ENCODE results near the gene OR52L1.

Gene OR52L1

DNA sequence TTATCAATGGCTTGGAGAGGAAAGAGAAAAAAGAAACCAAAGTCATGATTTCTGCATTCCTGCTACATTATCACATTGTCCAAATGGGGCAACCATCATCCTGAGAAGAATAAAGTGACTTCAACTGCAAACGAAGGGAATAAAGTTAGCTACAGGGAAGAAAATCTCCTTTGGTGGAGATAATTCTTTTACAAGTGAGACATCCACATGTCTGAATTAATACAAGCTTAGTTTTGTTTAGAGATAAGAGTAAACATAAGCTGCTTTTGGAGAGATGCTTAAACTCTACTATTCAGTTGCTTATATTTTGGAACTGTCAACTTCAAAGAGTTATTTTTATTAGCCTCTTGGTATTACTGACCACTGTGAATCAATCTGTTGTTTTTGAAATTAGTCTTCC, at the start of gene OR52L1:
Gene OR52L1, minus strand, starts transcription at position 101 of the 400 bp plus-strand sequence. Its CDS starts 55 bp downstream, at position 46.
- TF ChIP-seq, protein P1, sequence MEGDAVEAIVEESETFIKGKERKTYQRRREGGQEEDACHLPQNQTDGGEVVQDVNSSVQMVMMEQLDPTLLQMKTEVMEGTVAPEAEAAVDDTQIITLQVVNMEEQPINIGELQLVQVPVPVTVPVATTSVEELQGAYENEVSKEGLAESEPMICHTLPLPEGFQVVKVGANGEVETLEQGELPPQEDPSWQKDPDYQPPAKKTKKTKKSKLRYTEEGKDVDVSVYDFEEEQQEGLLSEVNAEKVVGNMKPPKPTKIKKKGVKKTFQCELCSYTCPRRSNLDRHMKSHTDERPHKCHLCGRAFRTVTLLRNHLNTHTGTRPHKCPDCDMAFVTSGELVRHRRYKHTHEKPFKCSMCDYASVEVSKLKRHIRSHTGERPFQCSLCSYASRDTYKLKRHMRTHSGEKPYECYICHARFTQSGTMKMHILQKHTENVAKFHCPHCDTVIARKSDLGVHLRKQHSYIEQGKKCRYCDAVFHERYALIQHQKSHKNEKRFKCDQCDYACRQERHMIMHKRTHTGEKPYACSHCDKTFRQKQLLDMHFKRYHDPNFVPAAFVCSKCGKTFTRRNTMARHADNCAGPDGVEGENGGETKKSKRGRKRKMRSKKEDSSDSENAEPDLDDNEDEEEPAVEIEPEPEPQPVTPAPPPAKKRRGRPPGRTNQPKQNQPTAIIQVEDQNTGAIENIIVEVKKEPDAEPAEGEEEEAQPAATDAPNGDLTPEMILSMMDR (IDR thresholded peaks at IDR 0.05; ENCODE audit: low read depth, low read length): no peak
- no peak within 1 kb of the TSS for H3K4me3 ChIP-seq (replicated peaks in 1 of 2; ENCODE audit: low read depth in 2 of 2, low read length in 2 of 2)
- DNase-seq (ENCODE audit: low read depth in 2 of 2): no peak

DNA sequence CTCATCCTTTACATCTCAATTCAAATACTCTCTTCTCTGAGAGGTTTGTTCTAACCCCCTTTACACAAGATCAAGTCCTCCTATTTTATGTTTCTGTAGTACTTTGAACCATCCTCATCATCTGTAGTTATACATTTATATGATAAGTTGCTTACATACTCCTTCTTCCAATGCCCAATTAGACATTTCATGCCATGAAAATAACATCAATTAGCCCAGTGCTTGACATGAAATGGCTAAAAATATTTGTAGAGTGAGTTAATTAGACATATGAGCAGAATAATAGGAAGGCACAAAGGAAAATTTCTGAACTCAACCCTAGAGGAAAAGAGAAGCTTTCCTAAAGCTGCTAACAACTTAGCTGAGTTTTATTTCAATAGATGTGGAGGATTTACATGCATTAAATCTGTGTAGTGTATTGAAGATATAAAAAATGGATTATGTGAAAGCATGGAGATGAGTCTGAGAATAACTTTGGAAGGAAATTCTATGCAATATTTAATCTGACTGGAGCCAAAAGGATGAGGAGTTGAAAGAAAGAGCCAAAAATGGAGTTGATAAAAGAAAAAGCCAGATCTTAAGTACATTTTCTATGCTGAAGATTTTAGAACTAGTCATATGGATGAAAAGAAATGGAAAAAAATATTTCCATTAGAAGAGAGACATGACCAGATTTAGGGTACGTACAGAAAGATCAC, 44.1 kb upstream of the OR52L1 start, which contains the start of gene OR56A1:
Gene OR56A1, minus strand, starts transcription at position 51 of the 698 bp plus-strand sequence. CDS start 3,066 bp downstream, outside the sequence.
- no peak for DNase-seq (ENCODE audit: low read depth in 2 of 2)
- TF ChIP-seq, protein P1 (IDR thresholded peaks at IDR 0.05; ENCODE audit: low read depth, low read length): no peak
- H3K4me3 ChIP-seq (replicated peaks in 1 of 2; ENCODE audit: low read depth in 2 of 2, low read length in 2 of 2): no peak within 1 kb of the TSS

DNA sequence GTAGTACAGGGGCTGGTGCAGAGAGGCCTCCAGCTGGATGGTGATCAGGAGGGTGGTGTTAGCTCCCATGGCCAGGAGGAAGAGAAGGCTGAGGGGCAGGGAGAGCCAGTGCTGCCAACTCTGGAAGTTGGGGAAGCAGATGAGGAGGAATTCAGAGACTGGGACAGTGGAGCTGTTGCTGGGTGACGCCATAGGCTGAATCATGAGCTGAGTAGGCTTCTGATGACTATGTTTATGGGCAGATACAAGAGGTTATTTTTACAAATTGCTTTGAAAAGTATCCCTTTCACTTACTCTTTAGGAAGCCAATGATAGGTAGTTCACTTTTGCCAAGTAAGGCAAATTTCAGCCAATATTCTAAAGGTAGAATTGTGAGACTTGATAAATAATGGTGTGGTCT, 40.7 kb upstream of the OR52L1 start:
- peak in 1 of 2 donors; percentile 1 for DNase-seq (ENCODE audit: low read depth in 2 of 2)
- TF ChIP-seq, protein P1 (IDR thresholded peaks at IDR 0.05; ENCODE audit: low read depth, low read length): no peak
- H3K4me3 ChIP-seq (replicated peaks in 1 of 2; ENCODE audit: low read depth in 2 of 2, low read length in 2 of 2): no peak overlapping the region

DNA sequence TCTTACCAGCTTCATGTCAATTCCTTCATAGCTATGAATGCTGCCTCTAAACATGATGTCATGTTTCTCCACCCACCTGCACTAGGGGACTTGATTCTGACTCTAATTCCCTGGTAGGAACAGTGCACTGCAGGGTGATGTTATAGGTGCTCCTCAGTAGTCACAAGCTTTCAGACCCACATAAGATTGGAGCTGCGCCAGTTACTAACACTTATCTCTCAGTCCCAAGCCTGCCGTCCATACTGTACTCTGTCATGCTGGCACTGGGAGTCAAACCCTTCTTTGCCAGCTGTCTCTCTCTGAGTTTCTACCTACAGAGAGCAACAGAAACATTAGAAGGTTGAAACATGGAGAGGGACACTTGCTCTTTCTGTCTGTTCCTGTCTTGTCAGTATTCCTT, 38.3 kb upstream of the OR52L1 start:
- no peak overlapping the region for H3K4me3 ChIP-seq (replicated peaks in 1 of 2; ENCODE audit: low read depth in 2 of 2, low read length in 2 of 2)
- TF ChIP-seq, protein P1 (IDR thresholded peaks at IDR 0.05; ENCODE audit: low read depth, low read length): no peak

DNA sequence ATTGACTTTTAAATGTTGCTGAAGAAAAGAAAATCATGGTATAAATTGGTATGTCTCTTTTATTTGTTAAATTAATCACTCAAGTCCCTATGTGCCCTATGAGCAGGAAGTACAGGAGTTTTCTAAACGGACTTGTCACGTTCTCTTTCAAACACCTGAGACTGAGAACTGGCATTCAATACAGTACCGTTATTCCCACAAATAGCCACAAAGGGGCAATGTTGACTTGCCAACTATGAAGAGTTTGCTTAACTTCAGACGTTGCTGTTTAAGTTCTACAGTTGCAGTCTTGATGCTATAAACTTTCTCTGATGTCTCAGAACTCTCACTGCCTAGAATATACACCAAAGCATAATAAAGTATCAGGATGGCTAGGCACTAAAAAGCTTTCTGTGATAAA, 36.2 kb upstream of the OR52L1 start:
- no peak overlapping the region for H3K4me3 ChIP-seq (replicated peaks in 1 of 2; ENCODE audit: low read depth in 2 of 2, low read length in 2 of 2)
- TF ChIP-seq, protein P1 (IDR thresholded peaks at IDR 0.05; ENCODE audit: low read depth, low read length): peak; percentile 40
- DNase-seq (ENCODE audit: low read depth in 2 of 2): peak; percentile 65 to 73

More for the DNA sequence above, 38.3 kb upstream of the OR52L1 start:
- DNase-seq (ENCODE audit: low read depth in 2 of 2): no peak

DNA sequence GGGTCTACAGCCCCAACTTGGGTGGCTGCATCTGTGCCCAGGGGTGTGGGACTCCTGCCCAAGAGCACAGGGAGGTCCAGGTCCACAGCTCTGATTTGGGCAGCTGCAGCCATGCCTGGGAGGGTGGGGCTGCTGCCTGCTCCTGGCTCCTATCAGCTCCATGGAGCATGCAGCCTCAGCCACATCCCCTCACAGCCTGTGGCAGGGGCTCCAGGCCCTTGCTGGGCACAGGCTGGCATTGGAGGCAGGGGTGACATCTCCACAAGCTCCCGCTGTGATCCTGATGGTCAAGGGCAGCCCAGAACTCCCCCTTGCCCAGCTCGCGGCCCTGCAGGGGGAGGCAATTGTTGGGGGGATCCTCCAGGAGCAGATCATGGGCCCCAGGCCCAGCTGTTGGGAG, 26.3 kb upstream of the OR52L1 start:
- TF ChIP-seq, protein P1 (IDR thresholded peaks at IDR 0.05; ENCODE audit: low read depth, low read length): no peak
- H3K4me3 ChIP-seq (replicated peaks in 1 of 2; ENCODE audit: low read depth in 2 of 2, low read length in 2 of 2): no peak overlapping the region
- no peak for DNase-seq (ENCODE audit: low read depth in 2 of 2)
